ENCODE data around the gene SLC25A36. TPM values are rescaled to one million over a fixed set of nuclear protein-coding genes. Genes with fewer than 3 reads are reported as not detected.
"Not testable (repeated sequence)": the region's sequence is repeated elsewhere in the genome, so short reads cannot be mapped to it uniquely, and the experiment has no call there.

The SLC25A36 gene
- total and polyA plus RNA-seq, 2 experiments from 2014 or later, result 38.4 to 118 TPM

- Histone ChIP-seq H3K4me3 (no peak overlapping the region), H3K79me2 (no peaks in the 10 kb centered on the region), H2AFZ (no peak overlapping the region), H3K9me2 (replicated peaks; ENCODE audit: insufficient read depth) (no peaks in the 10 kb centered on the region), H3K36me3 (replicated peaks; ENCODE audit: insufficient read depth, low read depth) (no peaks in the 10 kb centered on the region), H3K9me3 (ENCODE audit: low read depth) (no peaks in the 10 kb centered on the region), H3K4me2 (no peak overlapping the region), H4K20me1 (ENCODE audit: insufficient read depth, poor library complexity, severe bottlenecking) (no peaks in the 10 kb centered on the region), H3K27ac (no peak overlapping the region), H3K4me1 (ENCODE audit: insufficient read depth) (no peaks in the 10 kb centered on the region), H3K27me3 (no peaks in the 10 kb centered on the region)
- DNase-seq (ENCODE audit: low spot score), result no peak
- no peak for TF ChIP-seq EZH2phosphoT487 (IDR thresholded peaks at IDR 0.05; ENCODE audit: low read depth, severe bottlenecking, unreplicated experiment)
- TF ChIP-seq, protein P1, sequence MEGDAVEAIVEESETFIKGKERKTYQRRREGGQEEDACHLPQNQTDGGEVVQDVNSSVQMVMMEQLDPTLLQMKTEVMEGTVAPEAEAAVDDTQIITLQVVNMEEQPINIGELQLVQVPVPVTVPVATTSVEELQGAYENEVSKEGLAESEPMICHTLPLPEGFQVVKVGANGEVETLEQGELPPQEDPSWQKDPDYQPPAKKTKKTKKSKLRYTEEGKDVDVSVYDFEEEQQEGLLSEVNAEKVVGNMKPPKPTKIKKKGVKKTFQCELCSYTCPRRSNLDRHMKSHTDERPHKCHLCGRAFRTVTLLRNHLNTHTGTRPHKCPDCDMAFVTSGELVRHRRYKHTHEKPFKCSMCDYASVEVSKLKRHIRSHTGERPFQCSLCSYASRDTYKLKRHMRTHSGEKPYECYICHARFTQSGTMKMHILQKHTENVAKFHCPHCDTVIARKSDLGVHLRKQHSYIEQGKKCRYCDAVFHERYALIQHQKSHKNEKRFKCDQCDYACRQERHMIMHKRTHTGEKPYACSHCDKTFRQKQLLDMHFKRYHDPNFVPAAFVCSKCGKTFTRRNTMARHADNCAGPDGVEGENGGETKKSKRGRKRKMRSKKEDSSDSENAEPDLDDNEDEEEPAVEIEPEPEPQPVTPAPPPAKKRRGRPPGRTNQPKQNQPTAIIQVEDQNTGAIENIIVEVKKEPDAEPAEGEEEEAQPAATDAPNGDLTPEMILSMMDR (IDR thresholded peaks at IDR 0.05; ENCODE audit: poor library complexity), result no peak
- TF ChIP-seq EZH2 (IDR thresholded peaks at IDR 0.05; ENCODE audit: borderline replicate concordance), result no peak
Observed at GRCh38 chr3:140931801-140932200, 9.8 kb upstream of the SLC25A36 start.

DNA sequence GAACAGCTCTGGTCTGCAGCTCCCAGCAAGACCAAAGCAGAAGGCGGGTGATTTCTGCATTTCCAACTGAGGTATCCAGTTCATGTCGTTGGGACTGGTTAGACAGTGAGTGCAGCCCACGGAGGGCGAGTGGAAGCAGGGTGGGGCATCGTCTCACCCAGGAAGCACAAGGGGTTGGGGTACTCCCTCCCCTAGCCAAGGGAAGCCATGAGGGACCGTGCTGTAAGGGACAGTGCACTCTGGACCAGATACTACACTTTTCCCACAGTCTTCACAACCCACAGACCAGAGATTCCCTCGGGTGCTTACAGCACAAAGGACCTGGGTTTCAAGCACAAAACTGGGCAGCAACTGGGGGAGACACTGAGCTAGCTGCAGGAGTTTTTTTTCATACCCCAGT, 8.5 kb upstream of the SLC25A36 start:
- Histone ChIP-seq H3K27me3 (no peaks in the 10 kb centered on the region), H3K4me3 (no peak overlapping the region), H3K4me2 (no peak overlapping the region), H3K27ac (no peak overlapping the region), H2AFZ (no peak overlapping the region), H3K79me2 (no peaks in the 10 kb centered on the region), H3K36me3 (replicated peaks; ENCODE audit: insufficient read depth, low read depth) (no peaks in the 10 kb centered on the region), H4K20me1 (ENCODE audit: insufficient read depth, poor library complexity, severe bottlenecking) (no peaks in the 10 kb centered on the region), H3K9me3 (ENCODE audit: low read depth) (no peaks in the 10 kb centered on the region), H3K4me1 (ENCODE audit: insufficient read depth) (no peaks in the 10 kb centered on the region), H3K9me2 (replicated peaks; ENCODE audit: insufficient read depth) (no peaks in the 10 kb centered on the region)
- TF ChIP-seq EZH2phosphoT487 (IDR thresholded peaks at IDR 0.05; ENCODE audit: low read depth, severe bottlenecking, unreplicated experiment) (no peak), EZH2 (IDR thresholded peaks at IDR 0.05; ENCODE audit: borderline replicate concordance) (no peak)
- TF ChIP-seq, protein P1 (IDR thresholded peaks at IDR 0.05; ENCODE audit: poor library complexity), result no peak
- WGBS (ENCODE audit: low lambda C conversion rate, missing lambda C conversion rate), result 85% methylated on average over 7 of the region's 7 CpGs
- DNase-seq (ENCODE audit: low spot score), result no peak

- no peak for DNase-seq (ENCODE audit: low spot score)
Observed at GRCh38 chr3:140933552-140933951, 8.1 kb upstream of the SLC25A36 start.

DNA sequence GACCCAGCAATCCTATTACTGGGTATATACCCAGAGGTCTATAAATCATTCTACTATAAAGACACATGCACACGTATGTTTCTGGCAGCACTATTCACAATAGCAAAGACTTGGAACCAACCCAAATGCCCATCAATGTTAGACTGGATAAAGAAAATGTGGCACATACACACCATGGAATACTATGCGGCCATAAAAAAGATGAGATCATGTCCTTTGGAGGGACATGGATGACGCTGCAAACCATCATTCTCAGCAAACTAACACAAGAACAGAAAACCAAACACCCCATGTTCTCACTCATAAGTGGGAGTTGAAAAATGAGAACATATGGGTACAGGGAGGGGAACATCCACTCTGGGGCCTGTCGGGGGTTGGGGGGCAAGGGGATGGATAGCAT, 2.3 kb upstream of the SLC25A36 start:
- H4K20me1 ChIP-seq (ENCODE audit: insufficient read depth, poor library complexity, severe bottlenecking); H3K36me3 ChIP-seq (replicated peaks; ENCODE audit: insufficient read depth, low read depth); DNase-seq (ENCODE audit: low spot score); H3K27me3 ChIP-seq; H3K4me3 ChIP-seq; H3K9me2 ChIP-seq (replicated peaks; ENCODE audit: insufficient read depth); H3K4me2 ChIP-seq; H3K9me3 ChIP-seq (ENCODE audit: low read depth); H2AFZ ChIP-seq; H3K4me1 ChIP-seq (ENCODE audit: insufficient read depth); H3K27ac ChIP-seq: not testable (repeated sequence)
- H3K79me2 ChIP-seq, result peaks cover 18% of the 10 kb centered on the region
- WGBS (ENCODE audit: low lambda C conversion rate, missing lambda C conversion rate), result 92% methylated on average over 4 of the region's 4 CpGs

More at GRCh38 chr3:140933552-140933951, 8.1 kb upstream of the SLC25A36 start:
- no peaks in the 10 kb centered on the region for H3K9me2 ChIP-seq (replicated peaks; ENCODE audit: insufficient read depth)
- 69% methylated on average over 8 of the region's 8 CpGs for WGBS (ENCODE audit: low lambda C conversion rate, missing lambda C conversion rate)
- H2AFZ ChIP-seq, result no peak overlapping the region
- no peak overlapping the region for H3K4me2 ChIP-seq
- H4K20me1 ChIP-seq (ENCODE audit: insufficient read depth, poor library complexity, severe bottlenecking), result no peaks in the 10 kb centered on the region
- H3K4me3 ChIP-seq, result no peak overlapping the region
- H3K79me2 ChIP-seq, result no peaks in the 10 kb centered on the region
- TF ChIP-seq, protein P1 (IDR thresholded peaks at IDR 0.05; ENCODE audit: poor library complexity), result no peak
- TF ChIP-seq EZH2 (IDR thresholded peaks at IDR 0.05; ENCODE audit: borderline replicate concordance) (no peak), EZH2phosphoT487 (IDR thresholded peaks at IDR 0.05; ENCODE audit: low read depth, severe bottlenecking, unreplicated experiment) (no peak)
- no peaks in the 10 kb centered on the region for H3K27me3 ChIP-seq
- no peak overlapping the region for H3K27ac ChIP-seq
- no peaks in the 10 kb centered on the region for H3K4me1 ChIP-seq (ENCODE audit: insufficient read depth)
- no peaks in the 10 kb centered on the region for H3K36me3 ChIP-seq (replicated peaks; ENCODE audit: insufficient read depth, low read depth)
- no peaks in the 10 kb centered on the region for H3K9me3 ChIP-seq (ENCODE audit: low read depth)
